HepG2 (cell line): Measurements from ENCODE around the gene VPS26B. TPM values are rescaled to one million over a fixed set of nuclear protein-coding genes. Genes with fewer than 3 reads are reported as not detected.
A peak's percentile ranks its signal among the peaks of the same experiment; 100 is the strongest.

ENCODE experiments used
- AGO2 ChIP-seq: fragments of 200-400 bp; formaldehyde crosslinking; optimal IDR thresholded peaks from 2 replicates; pipeline ENCODE3; 2017; ENCODE audit warnings: mild to moderate bottlenecking, low read depth, low read length, moderate library complexity
- HMGXB3 ChIP-seq: sonication (generic); formaldehyde crosslinking; IDR thresholded peaks from 2 replicates; pipeline ENCODE4 v1.4.0; 2020; ENCODE audit warnings: missing genetic modification reagents, borderline replicate concordance
- JUNB ChIP-seq: sonication (generic); formaldehyde crosslinking; IDR thresholded peaks from 2 replicates; pipeline ENCODE4 v1.8.0; 2022; ENCODE audit warnings: missing genetic modification reagents, mild to moderate bottlenecking, borderline replicate concordance
- KAT2B ChIP-seq: fragments of 150-350 bp; IDR thresholded peaks from 2 replicates; pipeline ENCODE4 v1.6.1; 2014; ENCODE audit warnings: low read depth, low read length, borderline replicate concordance
- KIAA2018 ChIP-seq: sonication (generic); formaldehyde crosslinking; IDR thresholded peaks from 2 replicates; pipeline ENCODE4 v1.5.0; 2020; ENCODE audit warnings: mild to moderate bottlenecking, missing genetic modification reagents, borderline replicate concordance
- PBX2 ChIP-seq: IDR thresholded peaks from 2 replicates; pipeline ENCODE4 v1.6.1; 2016; ENCODE audit warnings: control low read depth
- PLRG1 ChIP-seq: fragments of 450-650 bp; conservative IDR thresholded peaks from 2 replicates; pipeline ENCODE4 v1.6.1; 2016
- SATB2 ChIP-seq: sonication (generic); formaldehyde crosslinking; IDR thresholded peaks from 2 replicates; pipeline ENCODE4 v1.5.0; 2020; ENCODE audit warnings: missing genetic modification reagents
- SP4 ChIP-seq: sonication (generic); formaldehyde crosslinking; IDR thresholded peaks from 2 replicates; pipeline ENCODE4 v1.8.1; 2023; ENCODE audit warnings: mild to moderate bottlenecking, missing genetic modification reagents
- ZFP1 ChIP-seq: IDR thresholded peaks from 2 replicates; pipeline ENCODE4 v1.6.1; 2016
- ZFP37 ChIP-seq: sonication (generic); formaldehyde crosslinking; IDR thresholded peaks from 2 replicates; pipeline ENCODE4 v1.4.0; 2020; ENCODE audit warnings: missing genetic modification reagents, borderline replicate concordance
- ZMYM4 ChIP-seq: sonication (generic); formaldehyde crosslinking; IDR thresholded peaks from 2 replicates; pipeline ENCODE4 v1.8.1; 2023; ENCODE audit warnings: mild to moderate bottlenecking, missing genetic modification reagents
- ZNF44 ChIP-seq: sonication (generic); formaldehyde crosslinking; IDR thresholded peaks from 2 replicates; pipeline ENCODE4 v1.5.1; 2020; ENCODE audit warnings: mild to moderate bottlenecking, missing genetic modification reagents
- ZNF790 ChIP-seq: sonication (generic); formaldehyde crosslinking; IDR thresholded peaks from 2 replicates; pipeline ENCODE4 v1.8.0; 2022; ENCODE audit warnings: missing genetic modification reagents, mild to moderate bottlenecking, borderline replicate concordance
- ZSCAN29 ChIP-seq: sonication (generic); formaldehyde crosslinking; conservative IDR thresholded peaks from 2 replicates; pipeline ENCODE4 v1.4.0; 2020; ENCODE audit warnings: mild to moderate bottlenecking, missing genetic modification reagents
- polyA plus RNA-seq, 8 experiments: library from polyadenylated mRNA; depleted of rRNA in 3 of 8; stranded (reverse) in 7 of 8; unstranded in 1 of 8; fragments of >200 nt; fragmentation: Illumina TruSeq in 4 of 8; extraction: Trizol in 4 of 8; gene quantifications; 2 replicates each; pipeline versions ENCODE4 v1.2.1 to v1.2.3, GENCODE V29; 2011 to 2016; ENCODE audit warnings: low read depth in 4 of 8, missing spikeins in 1 of 8, mixed read lengths in 1 of 8; ENCODE audit not compliant: insufficient read depth in 1 of 8
- total RNA-seq, 5 experiments: library from RNA; depleted of rRNA; stranded (reverse); fragments of >200 nt; fragmentation: Illumina TruSeq; extraction: Trizol; gene quantifications; 2 replicates each; pipeline ENCODE4 v1.2.3, GENCODE V29; 2016; ENCODE audit warnings: low read depth in 1 of 5

Gene VPS26B
- total and polyA plus RNA-seq, 2 of the 13 experiments (the other 11 are each of a cell fraction or from before 2014, with no cell fraction given) = 20.2 to 23.2 TPM

- TF ChIP-seq PBX2 (CRISPR knock-in tag) = no peak; the same call in 1 of the 2 replicates
- no peak for TF ChIP-seq KIAA2018 (CRISPR knock-in tag)
- peak; percentile 49; the same call in 1 of the 2 replicates for TF ChIP-seq ZFP37
- TF ChIP-seq ZNF790 (CRISPR knock-in tag) = no peak
- peak; percentile 65; the same call in 1 of the 2 replicates for TF ChIP-seq ZMYM4 (CRISPR knock-in tag)
- 0 out of 2 replicates have a peak, but pooled peaks have one; percentile 34 for TF ChIP-seq SATB2 (CRISPR knock-in tag)
- TF ChIP-seq SP4 (CRISPR knock-in tag) = peak; percentile 78
- TF ChIP-seq ZFP1 (CRISPR knock-in tag) = peak; percentile 52
- peak; percentile 59; the same call in 1 of the 2 replicates for TF ChIP-seq JUNB (CRISPR knock-in tag)
- TF ChIP-seq ZSCAN29 (CRISPR knock-in tag) = no peak
- TF ChIP-seq HMGXB3 = peak; percentile 63; the same call in 1 of the 2 replicates
- TF ChIP-seq ZNF44 (CRISPR knock-in tag) = peak; percentile 93
- no peak for TF ChIP-seq KAT2B
- no peak for TF ChIP-seq PLRG1
- TF ChIP-seq AGO2 = peak; percentile 39
Measured at GRCh38 chr11:134223836-134224709, at the start of gene VPS26B, which contains the start of gene NCAPD3 (continued).
